Neural cell (in vitro differentiated cells): ENCODE data around the gene VARS2. TPM values are rescaled to one million over a fixed set of nuclear protein-coding genes. Genes with fewer than 3 reads are reported as not detected.
A peak's percentile ranks its signal among the peaks of the same experiment; 100 is the strongest.
"Not testable (repeated sequence)": the region's sequence is repeated elsewhere in the genome, so short reads cannot be mapped to it uniquely, and the experiment has no call there.

Source experiments
- H2AFZ ChIP-seq: fragments of 200-600, 300-800 bp; sonication (generic), shearing (Covaris generic); 2 replicates; pipeline ENCODE4 v1.6.0; 2014; ENCODE audit warnings: low read depth, mild to moderate bottlenecking, antibody characterized with exemption, low read length, moderate library complexity
- H3F3A ChIP-seq: fragments of 200-600 bp; shearing (Covaris generic); 2 replicates; pipeline ENCODE4 v1.6.1; 2016; ENCODE audit warnings: mild to moderate bottlenecking, moderate library complexity, mixed read lengths, antibody characterized with exemption, low read length; ENCODE audit not compliant: insufficient read depth, poor library complexity, severe bottlenecking
- H3K27ac ChIP-seq: fragments of 200-600, 300-800 bp; sonication (generic), shearing (Covaris generic); 2 replicates; pipeline ENCODE4 v1.5.1; 2014; ENCODE audit warnings: mild to moderate bottlenecking, low read length, moderate library complexity
- H3K27me3 ChIP-seq: fragments of 300-800, 200-600 bp; sonication (generic), shearing (Covaris generic); 2 replicates; pipeline ENCODE4 v1.6.0; 2014; ENCODE audit warnings: mild to moderate bottlenecking, low read depth, low read length, moderate library complexity; ENCODE audit not compliant: insufficient read depth
- H3K36me3 ChIP-seq: fragments of 300-800, 200-600 bp; sonication (generic), shearing (Covaris generic); 2 replicates; pipeline ENCODE4 v1.5.1; 2014; ENCODE audit warnings: mild to moderate bottlenecking, antibody characterized with exemption, low read length, moderate library complexity; ENCODE audit not compliant: insufficient read depth
- H3K4me2 ChIP-seq: fragments of 300-800, 200-600 bp; sonication (generic), shearing (Covaris generic); 2 replicates; pipeline ENCODE4 v1.6.0; 2014; ENCODE audit warnings: mild to moderate bottlenecking, low read length
- H3K4me3 ChIP-seq: fragments of 300-800, 200-600 bp; sonication (generic), shearing (Covaris generic); 2 replicates; pipeline ENCODE4 v1.5.1; 2014; ENCODE audit warnings: mild to moderate bottlenecking, low read length, moderate library complexity
- H3K79me2 ChIP-seq: fragments of 200-600 bp; shearing (Covaris generic); replicated peaks from 2 replicates; pipeline ENCODE4 v1.6.0; 2014; ENCODE audit warnings: mild to moderate bottlenecking, low read length, moderate library complexity; ENCODE audit not compliant: insufficient read depth
- H3K9ac ChIP-seq: fragments of 300-800, 200-600 bp; sonication (generic), shearing (Covaris generic); 2 replicates; pipeline ENCODE4 v1.6.1; 2016; ENCODE audit warnings: mild to moderate bottlenecking, low read length, mixed read lengths
- H3K9me2 ChIP-seq: fragments of 200-600 bp; shearing (Covaris generic); 2 replicates; pipeline ENCODE4 v1.6.1; 2016; ENCODE audit warnings: mild to moderate bottlenecking, low read length, mixed read lengths; ENCODE audit not compliant: insufficient read depth
- H3K9me3 ChIP-seq: fragments of 200-600, 300-800 bp; sonication (generic), shearing (Covaris generic); 2 replicates; pipeline ENCODE4 v1.6.1; 2016; ENCODE audit warnings: mild to moderate bottlenecking, mixed run types, low read length, moderate library complexity, mixed read lengths
- H4K20me1 ChIP-seq: fragments of 200-600 bp; shearing (Covaris generic); 2 replicates; pipeline ENCODE4 v1.6.1; 2016; ENCODE audit warnings: mild to moderate bottlenecking, mixed run types; ENCODE audit not compliant: insufficient read depth
- CTCF ChIP-seq: fragments of 450-650 bp; IDR thresholded peaks from 2 replicates; pipeline ENCODE4 v1.5.1; 2014; ENCODE audit warnings: antibody characterized with exemption, mild to moderate bottlenecking, moderate library complexity; ENCODE audit not compliant: poor library complexity, severe bottlenecking
- EP300 ChIP-seq: fragments of 450-650 bp; conservative IDR thresholded peaks from 2 replicates; pipeline ENCODE4 v1.6.1; 2014; ENCODE audit warnings: antibody characterized with exemption, mild to moderate bottlenecking, moderate library complexity; ENCODE audit not compliant: poor library complexity, severe bottlenecking
- EZH2 ChIP-seq: fragments of 200-600, 300-800 bp; shearing (Covaris generic), sonication (generic); IDR thresholded peaks from 2 replicates; pipeline ENCODE4 v1.6.1; 2014; ENCODE audit warnings: antibody characterized with exemption, low read length, borderline replicate concordance, mild to moderate bottlenecking; ENCODE audit not compliant: insufficient read depth, poor library complexity, severe bottlenecking
- MXI1 ChIP-seq: fragments of 450-650 bp; conservative IDR thresholded peaks from 2 replicates; pipeline ENCODE4 v1.6.1; 2014; ENCODE audit warnings: antibody characterized with exemption, mild to moderate bottlenecking; ENCODE audit not compliant: poor library complexity, severe bottlenecking
- POLR2AphosphoS5 ChIP-seq: IDR thresholded peaks from 2 replicates; pipeline ENCODE4 v1.6.1; 2012
- RAD21 ChIP-seq: fragments of 450-650 bp; conservative IDR thresholded peaks from 2 replicates; pipeline ENCODE4 v1.6.1; 2014; ENCODE audit warnings: antibody characterized with exemption, mild to moderate bottlenecking, moderate library complexity
- REST ChIP-seq: IDR thresholded peaks from 2 replicates; pipeline ENCODE4 v1.6.1; 2012; ENCODE audit warnings: borderline replicate concordance
- SMC3 ChIP-seq: fragments of 450-650 bp; conservative IDR thresholded peaks from 2 replicates; pipeline ENCODE4 v1.6.1; 2014; ENCODE audit warnings: antibody characterized with exemption, mild to moderate bottlenecking, moderate library complexity; ENCODE audit not compliant: poor library complexity
- TAF1 ChIP-seq: IDR thresholded peaks from 2 replicates; pipeline ENCODE4 v1.6.1; 2012; ENCODE audit warnings: low read depth
- polyA plus RNA-seq: library from polyadenylated mRNA; depleted of rRNA; stranded (reverse); fragments of >200 nt; gene quantifications from 2 replicates; pipeline ENCODE4 v1.2.3, GENCODE V29; 2014

Gene VARS2
- polyA plus RNA-seq, 1 donor from 2014 or later = 93.4 TPM

GRCh38 chr6:30908700-30909099 lies 5.3 kb upstream of the VARS2 start:
- no peaks in the 10 kb centered on the region for H3K27me3 ChIP-seq
- no peaks in the 10 kb centered on the region for H3K36me3 ChIP-seq
- H4K20me1 ChIP-seq = no peaks in the 10 kb centered on the region
- no peaks in the 10 kb centered on the region for H3K9me2 ChIP-seq
- H3K79me2 ChIP-seq = peaks cover 10% of the 10 kb centered on the region
- H3K9ac ChIP-seq = peak overlapping the region; percentile 82
- no peaks in the 10 kb centered on the region for H3F3A ChIP-seq
- H3K9me3 ChIP-seq = no peaks in the 10 kb centered on the region
- H2AFZ ChIP-seq = no peak overlapping the region
- no peak overlapping the region for H3K27ac ChIP-seq
- H3K4me2 ChIP-seq = peak overlapping the region; percentile 83
- H3K4me3 ChIP-seq = peak overlapping the region; percentile 75
- TF ChIP-seq POLR2AphosphoS5 (no peak), REST (no peak), TAF1 (no peak), SMC3 (no peak), RAD21 (no peak), EP300 (no peak), CTCF (no peak), MXI1 (no peak), EZH2 (no peak)

- H2AFZ ChIP-seq, H3K9ac ChIP-seq, H4K20me1 ChIP-seq, H3K27ac ChIP-seq, H3K27me3 ChIP-seq, H3K9me2 ChIP-seq, H3K9me3 ChIP-seq, H3K4me2 ChIP-seq, H3F3A ChIP-seq, H3K36me3 ChIP-seq, H3K4me3 ChIP-seq, H3K79me2 ChIP-seq: not testable (repeated sequence)
These were observed 3.6 kb upstream of the VARS2 start for GRCh38 chr6:30910473-30910872.

GRCh38 chr6:30912746-30913520 lies 1.1 kb upstream of the VARS2 start:
- H3K27ac ChIP-seq = no peak overlapping the region
- H3K4me3 ChIP-seq = no peak overlapping the region
- H3K79me2 ChIP-seq = peaks cover 10% of the 10 kb centered on the region
- H3K4me2 ChIP-seq = no peak overlapping the region
- no peaks in the 10 kb centered on the region for H3K9me2 ChIP-seq
- H3K27me3 ChIP-seq = no peaks in the 10 kb centered on the region
- H3F3A ChIP-seq = no peaks in the 10 kb centered on the region
- TF ChIP-seq SMC3 = no peak
- TF ChIP-seq POLR2AphosphoS5 = no peak
- TF ChIP-seq CTCF = no peak
- TF ChIP-seq RAD21 = no peak
- no peak for TF ChIP-seq MXI1
- no peak for TF ChIP-seq REST
- no peak for TF ChIP-seq EP300
- peaks cover 7% of the 10 kb centered on the region for H3K36me3 ChIP-seq
- no peak overlapping the region for H3K9ac ChIP-seq
- no peaks in the 10 kb centered on the region for H4K20me1 ChIP-seq
- H2AFZ ChIP-seq = no peak overlapping the region
- no peaks in the 10 kb centered on the region for H3K9me3 ChIP-seq
